Right cardiac atrium (tissue), 5 donors: Measurements from ENCODE around the gene ANKRD9. TPM values are rescaled to one million over a fixed set of nuclear protein-coding genes. Genes with fewer than 3 reads are reported as not detected.

ENCODE experiments used
- ATAC-seq, 2 donors: fragments of 200-7000 bp; cut with Tn5 transposase; one replicate each; pipeline versions ENCODE4 v1.8.0 to v1.9.1; 2020; ENCODE audit warnings: moderate library complexity in 2 of 2, mild to moderate bottlenecking in 1 of 2
- DNase-seq, 3 donors: peaks; one replicate each; pipeline ENCODE4 v3.0.0-alpha.2; 2020
- H3K27ac ChIP-seq: one replicate; pipeline ENCODE4 v1.5.1; 2013; ENCODE audit warnings: mild to moderate bottlenecking, low read length, control low read depth, moderate library complexity
- H3K27me3 ChIP-seq: one replicate; pipeline ENCODE4 v1.6.1; 2013; ENCODE audit not compliant: control insufficient read depth, insufficient read depth
- H3K4me1 ChIP-seq: one replicate; pipeline ENCODE4 v1.6.1; 2013; ENCODE audit warnings: low read length; ENCODE audit not compliant: control insufficient read depth, insufficient read depth
- H3K4me3 ChIP-seq: one replicate; pipeline ENCODE4 v1.5.1; 2013; ENCODE audit warnings: low read length, control low read depth
- H3K9me3 ChIP-seq: one replicate; pipeline ENCODE4 v1.6.1; 2013; ENCODE audit warnings: low read length; ENCODE audit not compliant: control insufficient read depth
- WGBS: extraction: QIAGEN DNeasy Blood & Tissue Kit; methylation state at CpG from one replicate; pipeline ENCODE4 v1.1.7; 2013; 5-methylcytosine and 5-hydroxymethylcytosine counted together
- intact Hi-C, 4 donors: fragments of 100-400 bp; cut with DNase I; formaldehyde crosslinking; loops; one replicate each; pipeline versions ENCODE4 v1.11.0 to v1.14.0; 2022 to 2023
- polyA plus RNA-seq: library from polyadenylated mRNA; stranded (reverse); fragments of 200-250 nt; gene quantifications from one replicate; pipeline ENCODE4 v1.2.3, GENCODE V29; 2013
- total RNA-seq, 4 donors: library from RNA; stranded (reverse); fragmentation: NEBNext Ultra II Directional; extraction: Animal tissue kit (Norgen Biotek cat#: 25700); gene quantifications; one replicate each; pipeline ENCODE4 v1.2.1, GENCODE V29; 2021
- donor health status: healthy with polysubstance abuse.
- donor health status: DM: no; HTN: yes; CAD: no.
- donor health status: DM: no; HTN: no; CAD: no.
- donor health status: DM: no; HTN: yes; CAD: no; lungs with severe emphysema.
- donor health status: DM: yes; HTN: yes; CAD: no.

Gene ANKRD9
- total and polyA plus RNA-seq, 5 donors: 43.1 to 134 (median 118) TPM

DNA sequence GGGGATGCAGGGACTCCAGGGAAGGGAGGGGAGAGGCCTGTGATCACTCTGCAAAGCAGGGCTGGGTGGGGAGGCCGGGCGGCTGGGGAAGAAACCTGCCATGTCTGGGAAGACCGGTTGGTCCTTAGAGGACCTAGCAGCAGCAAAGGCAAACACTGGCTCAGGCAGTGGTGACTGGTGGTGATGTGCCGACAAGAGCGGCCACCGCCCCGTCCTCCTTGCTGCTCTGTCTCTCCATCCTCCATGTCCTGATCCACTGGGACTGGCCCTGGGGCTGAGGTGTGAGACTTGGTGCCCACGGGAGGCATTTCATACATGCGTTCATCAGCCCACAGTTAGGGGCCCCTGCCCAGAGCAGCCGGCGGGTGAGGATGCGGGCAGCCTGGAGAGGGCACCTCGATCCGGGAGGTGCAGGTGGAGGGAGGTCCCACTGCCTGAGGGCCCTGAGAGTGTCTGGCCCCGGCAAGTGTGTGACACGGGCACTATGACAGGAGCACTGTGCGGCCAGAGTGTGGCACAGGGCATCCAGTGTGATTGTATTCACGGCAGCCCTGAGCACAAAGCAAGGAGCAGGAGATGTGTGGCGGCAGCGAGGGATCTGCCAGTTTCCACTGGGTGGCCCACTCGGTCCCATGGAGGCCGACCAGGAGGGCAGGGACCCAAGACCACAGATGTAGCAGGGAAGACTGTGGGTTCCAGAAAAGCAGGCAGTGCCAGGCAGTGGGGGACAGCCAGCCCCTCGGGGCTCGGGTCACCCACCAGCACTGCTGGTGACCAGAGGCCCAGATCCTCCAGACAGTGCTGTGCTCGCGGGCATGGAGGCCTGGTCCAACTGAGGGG, 13.9 kb downstream of the ANKRD9 start:
- ATAC-seq (no peak), DNase-seq (peak in 1 of 3 donors; percentile 18)
- no peak overlapping the region for H3K4me3 ChIP-seq
- intact Hi-C loops: no loop called here
- no peaks in the 10 kb centered on the region for H3K9me3 ChIP-seq
- no peaks in the 10 kb centered on the region for H3K27me3 ChIP-seq
- no peak overlapping the region for H3K27ac ChIP-seq
- WGBS: 95% methylated on average over 26 of the region's 26 CpGs
- H3K4me1 ChIP-seq: peaks cover 3% of the 10 kb centered on the region

DNA sequence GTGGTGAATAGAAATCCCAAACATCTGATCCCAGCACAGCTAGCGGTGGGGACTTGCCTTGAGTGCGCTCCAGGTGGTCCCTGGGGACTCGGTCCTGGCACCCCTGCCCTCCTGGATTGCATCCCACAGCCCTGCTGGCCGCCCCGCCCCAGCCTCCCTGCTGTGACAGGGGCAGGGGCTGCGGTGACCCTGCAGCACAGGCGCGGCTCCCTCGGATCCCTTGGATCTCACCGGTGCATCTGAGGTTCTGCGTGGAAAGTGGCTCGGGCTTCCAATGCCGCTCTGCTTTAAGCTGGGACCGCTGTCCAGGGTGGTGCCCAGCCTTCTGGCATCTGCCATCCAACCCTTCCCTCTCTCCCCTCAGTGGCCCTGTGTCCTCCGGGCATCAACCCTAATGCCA, 16.0 kb downstream of the ANKRD9 start:
- ATAC-seq: no peak
- WGBS: 97% methylated on average over 15 of the region's 15 CpGs
- Histone ChIP-seq H3K9me3 (no peaks in the 10 kb centered on the region), H3K4me1 (no peaks in the 10 kb centered on the region), H3K4me3 (no peak overlapping the region), H3K27me3 (no peaks in the 10 kb centered on the region), H3K27ac (no peak overlapping the region)
- peak in 1 of 3 donors; percentile 22 for DNase-seq
- intact Hi-C loops: no loop called here

DNA sequence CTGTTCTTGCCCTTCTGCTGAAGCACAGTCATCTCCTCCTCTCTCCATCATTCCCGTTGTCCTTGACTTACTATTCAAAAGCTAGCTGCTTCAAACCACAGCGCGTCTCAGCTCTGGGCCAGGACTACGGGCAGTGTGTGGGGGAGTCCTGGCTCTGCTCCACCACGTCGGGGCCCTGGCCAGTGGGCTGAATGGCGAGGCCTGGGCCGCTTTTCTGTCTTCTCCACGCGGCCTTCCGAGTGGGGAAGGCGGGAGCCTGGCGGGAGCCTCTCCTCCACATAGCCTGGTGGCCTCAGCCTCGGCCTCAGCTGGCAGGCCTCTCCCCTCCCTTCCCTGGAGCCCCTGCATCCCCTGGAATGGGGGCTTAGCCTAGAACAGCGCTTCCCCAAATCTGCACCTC, 16.5 kb downstream of the ANKRD9 start:
- intact Hi-C loops: no loop called here
- H3K27ac ChIP-seq: no peak overlapping the region
- ATAC-seq (no peak), DNase-seq (peak in 1 of 3 donors; percentile 25)
- H3K4me3 ChIP-seq: no peak overlapping the region
- 91% methylated on average over 15 of the region's 15 CpGs for WGBS
- H3K9me3 ChIP-seq: no peaks in the 10 kb centered on the region
- H3K4me1 ChIP-seq: no peaks in the 10 kb centered on the region
- no peaks in the 10 kb centered on the region for H3K27me3 ChIP-seq

DNA sequence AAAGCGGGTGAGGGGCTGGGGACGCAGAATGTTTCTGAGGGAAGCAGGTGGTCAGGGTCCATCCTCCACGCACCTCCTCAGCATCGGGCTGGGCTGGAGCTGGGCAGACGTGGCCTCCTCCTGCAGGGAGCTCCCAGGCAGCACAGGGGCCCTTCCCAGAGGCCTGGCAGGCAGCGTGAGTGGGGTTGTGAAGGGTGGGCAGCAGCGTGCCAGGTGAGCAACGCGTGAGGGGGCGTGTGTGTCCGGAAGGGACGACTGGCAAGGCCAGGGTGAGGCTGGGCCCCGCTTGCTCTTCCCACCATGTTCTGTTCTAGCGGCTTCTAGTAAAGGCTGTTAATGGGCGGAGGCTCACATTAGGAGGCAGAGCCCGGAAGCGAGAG, 17.1 kb downstream of the ANKRD9 start:
- no peaks in the 10 kb centered on the region for H3K27me3 ChIP-seq
- no peak overlapping the region for H3K27ac ChIP-seq
- peak in 1 of 3 donors; percentile 35 for DNase-seq
- no peaks in the 10 kb centered on the region for H3K4me1 ChIP-seq
- 94% methylated on average over 17 of the region's 17 CpGs for WGBS
- no peak overlapping the region for H3K4me3 ChIP-seq
- intact Hi-C loops: no loop called here
- no peak for ATAC-seq
- H3K9me3 ChIP-seq: no peaks in the 10 kb centered on the region

DNA sequence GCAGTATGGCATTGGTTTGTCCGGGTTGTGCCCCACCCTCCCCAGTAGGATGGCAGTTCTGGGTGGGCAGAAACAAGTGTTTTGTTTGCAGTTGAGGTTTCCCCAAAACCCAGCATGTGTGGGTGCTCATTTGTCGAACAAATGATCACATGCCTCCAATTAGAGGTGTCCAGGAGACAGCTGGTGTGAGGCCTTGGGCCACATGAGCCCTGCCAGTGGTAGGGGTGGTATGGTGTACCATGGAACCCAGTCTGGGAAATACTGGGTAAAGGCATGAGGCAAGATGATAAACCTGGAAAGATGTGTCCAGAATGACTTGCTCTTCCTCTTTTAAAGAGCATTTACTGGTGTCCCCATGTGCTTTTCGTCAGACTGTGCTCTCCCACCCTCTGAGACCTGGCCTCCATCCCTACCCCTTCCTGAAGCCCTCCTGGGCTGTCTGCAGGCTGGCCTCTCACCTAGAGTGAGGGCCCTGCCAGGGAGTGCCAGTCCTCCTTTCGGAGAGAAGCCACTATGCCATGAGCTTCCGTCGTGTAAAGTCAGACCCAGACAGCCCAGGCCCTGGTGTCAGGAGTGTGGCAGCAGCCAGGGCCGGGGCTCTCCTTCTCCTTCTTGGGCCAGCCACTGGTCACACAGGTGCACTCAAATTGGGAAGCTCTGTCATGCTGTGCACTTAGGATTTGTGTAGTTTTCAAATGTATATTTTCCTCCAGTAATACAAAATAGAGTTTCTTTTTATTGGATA, 17.6 kb downstream of the ANKRD9 start:
- WGBS: 91% methylated on average over 7 of the region's 7 CpGs
- H3K27me3 ChIP-seq: no peaks in the 10 kb centered on the region
- ATAC-seq (no peak), DNase-seq (peak in 1 of 3 donors; percentile 20)
- no peak overlapping the region for H3K27ac ChIP-seq
- no peaks in the 10 kb centered on the region for H3K4me1 ChIP-seq
- H3K4me3 ChIP-seq: no peak overlapping the region
- no peaks in the 10 kb centered on the region for H3K9me3 ChIP-seq
- intact Hi-C loops: no loop called here

DNA sequence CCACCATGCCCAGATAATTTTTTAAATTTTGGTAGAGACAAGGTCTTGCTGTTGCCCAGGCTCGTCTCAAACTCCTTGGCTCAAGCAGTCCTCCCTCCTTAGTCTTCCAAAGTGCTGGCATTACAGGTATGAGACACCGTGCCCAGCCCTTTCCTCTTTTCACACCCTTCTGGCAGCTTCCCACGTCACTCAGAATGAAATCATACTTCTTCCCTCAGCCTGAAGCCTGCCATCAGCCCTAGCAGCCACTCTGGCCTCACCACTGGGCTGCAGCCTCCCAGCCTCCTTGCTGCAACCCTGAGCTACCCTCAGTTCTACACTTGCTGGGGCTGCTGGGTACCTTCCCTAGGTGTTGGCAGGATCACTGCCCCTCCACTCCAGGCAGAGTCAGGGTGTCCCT, 18.2 kb downstream of the ANKRD9 start:
- H3K9me3 ChIP-seq: no peaks in the 10 kb centered on the region
- intact Hi-C loops: no loop called here
- no peak overlapping the region for H3K4me3 ChIP-seq
- no peak overlapping the region for H3K27ac ChIP-seq
- DNase-seq (peak in 1 of 3 donors; percentile 20), ATAC-seq (no peak)
- H3K27me3 ChIP-seq: no peaks in the 10 kb centered on the region
- WGBS: 78% methylated on average over 3 of the region's 3 CpGs
- no peaks in the 10 kb centered on the region for H3K4me1 ChIP-seq

DNA sequence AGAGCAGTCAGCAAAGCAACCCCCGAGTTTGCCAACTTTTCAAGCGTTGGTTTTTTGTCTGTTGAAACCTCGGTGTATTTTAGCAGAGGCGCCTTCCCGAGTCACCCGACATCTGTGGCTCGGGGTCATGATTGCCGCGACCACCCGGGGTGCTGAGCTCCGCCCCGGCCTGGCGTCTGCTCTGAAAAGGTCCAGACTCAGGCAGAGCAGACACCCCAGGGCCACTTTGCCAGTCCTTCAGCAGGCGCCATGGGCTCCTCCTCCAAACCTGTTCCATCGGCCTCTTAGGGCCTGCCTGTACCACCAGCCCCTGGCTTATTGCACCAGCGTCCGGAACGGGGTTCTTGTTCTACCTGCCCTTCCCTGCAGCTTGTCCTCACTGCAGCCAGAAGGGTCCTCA, 19.1 kb downstream of the ANKRD9 start:
- WGBS: 89% methylated on average over 18 of the region's 18 CpGs
- peak in 1 of 3 donors; percentile 30 for DNase-seq
- no peaks in the 10 kb centered on the region for H3K27me3 ChIP-seq
- intact Hi-C loops: no loop called here
- H3K4me1 ChIP-seq: no peaks in the 10 kb centered on the region
- no peak for ATAC-seq
- no peak overlapping the region for H3K27ac ChIP-seq
- no peak overlapping the region for H3K4me3 ChIP-seq
- H3K9me3 ChIP-seq: no peaks in the 10 kb centered on the region

DNA sequence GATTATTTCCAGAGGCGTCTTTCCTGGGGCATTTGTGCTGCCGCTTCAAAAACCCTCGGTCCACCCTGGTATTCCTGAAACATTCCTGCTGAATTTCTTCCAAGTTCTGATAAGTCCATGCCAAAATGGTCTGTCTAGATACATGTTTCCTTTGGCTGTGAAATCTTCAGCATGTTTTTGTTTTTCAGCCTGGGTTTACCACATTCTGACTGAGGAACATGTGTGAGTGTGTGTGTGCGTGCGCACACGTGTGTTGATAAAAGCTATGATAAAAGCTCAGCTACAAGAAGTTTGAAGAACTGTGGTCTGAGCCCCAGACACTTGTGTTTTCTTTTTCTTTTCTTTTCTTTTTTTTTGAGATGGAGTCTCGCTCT, 22.4 kb downstream of the ANKRD9 start:
- Histone ChIP-seq H3K9me3 (no peaks in the 10 kb centered on the region), H3K4me1 (no peaks in the 10 kb centered on the region), H3K27ac (no peak overlapping the region), H3K4me3 (no peak overlapping the region), H3K27me3 (no peaks in the 10 kb centered on the region)
- DNase-seq: peak in 1 of 3 donors; percentile 65
- intact Hi-C loops: no loop called here
- peak; percentile 53 to 72 for ATAC-seq
- 45% methylated on average over 7 of the region's 7 CpGs for WGBS

DNA sequence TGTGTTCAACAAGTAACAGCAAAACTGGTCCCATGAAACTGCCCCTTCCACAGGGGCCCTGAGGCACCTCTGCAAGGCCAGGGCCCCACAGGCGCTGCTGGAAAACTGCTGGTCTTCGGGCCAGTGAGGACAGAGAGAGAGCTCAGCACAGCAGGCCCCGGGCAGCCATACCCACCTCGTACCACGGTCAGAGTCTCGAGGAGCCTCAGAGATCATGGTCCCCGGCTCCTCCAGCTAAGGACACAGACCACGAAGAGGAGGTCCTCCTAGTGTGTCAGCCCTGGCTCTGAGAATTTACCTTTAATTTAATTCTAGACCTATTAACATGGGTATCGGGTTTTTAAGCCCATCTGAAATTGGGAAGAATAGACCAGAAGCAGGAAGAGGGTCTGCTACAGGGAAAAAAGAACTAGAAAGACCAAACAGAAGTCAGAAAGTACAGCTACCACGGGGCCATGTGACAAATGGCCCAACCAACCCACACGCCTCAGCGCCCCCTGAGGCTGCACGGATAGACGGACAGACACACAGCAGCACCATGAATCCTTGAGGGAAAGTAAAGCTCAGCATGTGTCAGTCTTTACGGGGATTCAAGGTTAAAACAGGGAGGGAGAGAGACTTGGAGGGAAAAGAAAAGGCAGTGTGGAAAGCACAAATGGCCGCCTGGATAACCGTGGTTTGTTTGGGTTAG, 22.9 kb downstream of the ANKRD9 start:
- intact Hi-C loops: no loop called here
- no peaks in the 10 kb centered on the region for H3K27me3 ChIP-seq
- 68% methylated on average over 17 of the region's 17 CpGs for WGBS
- no peak overlapping the region for H3K27ac ChIP-seq
- no peaks in the 10 kb centered on the region for H3K9me3 ChIP-seq
- DNase-seq: peak in 1 of 3 donors; percentile 68
- peak; percentile 38 to 56 for ATAC-seq
- no peak overlapping the region for H3K4me3 ChIP-seq
- H3K4me1 ChIP-seq: no peaks in the 10 kb centered on the region

DNA sequence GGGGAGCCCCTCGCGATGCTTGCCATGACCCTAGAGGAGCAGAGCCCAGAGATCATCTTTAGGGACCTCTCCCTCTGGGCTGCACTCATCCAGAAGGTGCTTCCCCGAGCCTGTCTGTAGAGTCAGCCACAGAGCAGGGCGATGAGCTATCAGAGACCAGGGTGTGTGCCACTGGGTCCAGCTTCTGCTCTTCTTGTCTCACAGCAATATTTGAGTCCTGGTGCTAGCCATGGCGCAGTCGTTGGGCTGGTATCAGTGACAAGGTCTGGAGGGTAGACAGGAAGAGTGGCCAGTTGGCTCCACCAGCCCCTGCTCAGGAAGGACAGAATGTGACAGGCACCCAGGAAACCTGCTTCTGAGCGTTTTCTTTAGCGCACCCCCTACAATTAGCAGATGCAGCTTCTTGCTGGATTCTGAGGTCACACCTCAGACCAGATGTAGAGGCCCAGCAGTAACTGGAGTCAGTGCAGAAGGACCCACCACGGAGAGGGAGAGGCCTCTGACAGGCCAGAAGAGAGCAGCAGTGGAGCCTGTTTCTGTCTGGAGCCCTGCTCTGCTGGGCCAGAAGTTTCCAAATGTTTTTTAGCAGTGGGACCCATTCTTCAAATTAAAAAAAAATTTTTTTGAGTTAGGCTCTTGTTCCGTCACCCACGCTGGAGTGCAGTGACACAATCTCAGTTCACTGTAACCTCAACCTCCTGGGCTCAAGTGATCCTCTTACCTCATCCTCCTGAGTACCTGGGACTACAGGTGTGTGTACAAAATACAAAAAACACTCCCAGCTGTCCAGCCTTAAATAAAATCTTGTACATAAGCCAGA, 23.7 kb downstream of the ANKRD9 start:
- 82% methylated on average over 11 of the region's 11 CpGs for WGBS
- Histone ChIP-seq H3K27me3 (no peaks in the 10 kb centered on the region), H3K4me1 (no peaks in the 10 kb centered on the region), H3K9me3 (no peaks in the 10 kb centered on the region), H3K27ac (no peak overlapping the region), H3K4me3 (no peak overlapping the region)
- ATAC-seq (no peak), DNase-seq (no peak)
- intact Hi-C loops: no loop called here
